MM.1S (cell line): ENCODE measurements around the gene PLEKHG1.

Source experiments
- DNase-seq: peaks from one replicate; pipeline ENCODE4 v3.0.0-alpha.2; 2015
- H2AFZ ChIP-seq: fragments of 300-600 bp; sonication (generic); 2 replicates; pipeline ENCODE4 v1.6.0; 2016; ENCODE audit warnings: antibody characterized with exemption, low read length
- H3F3A ChIP-seq: fragments of 300-600 bp; sonication (generic); 2 replicates; pipeline ENCODE4 v1.6.1; 2016; ENCODE audit warnings: mild to moderate bottlenecking, antibody characterized with exemption, low read length, moderate library complexity, mixed read lengths; ENCODE audit not compliant: insufficient read depth
- H3K27ac ChIP-seq: fragments of 300-600 bp; sonication (generic); 2 replicates; pipeline ENCODE4 v1.5.1; 2016; ENCODE audit warnings: mild to moderate bottlenecking, low read length
- H3K27me3 ChIP-seq: fragments of 300-600 bp; sonication (generic); replicated peaks from 2 replicates; pipeline ENCODE4 v1.6.0; 2016; ENCODE audit warnings: low read length; ENCODE audit not compliant: insufficient read depth
- H3K36me3 ChIP-seq: fragments of 300-600 bp; sonication (generic); replicated peaks from 2 replicates; pipeline ENCODE4 v1.6.1; 2016; ENCODE audit warnings: mild to moderate bottlenecking, low read length, mixed read lengths; ENCODE audit not compliant: insufficient read depth
- H3K4me1 ChIP-seq: fragments of 300-600 bp; sonication (generic); 2 replicates; pipeline ENCODE4 v1.6.1; 2016; ENCODE audit warnings: low read length, mixed read lengths
- H3K4me2 ChIP-seq: fragments of 300-600 bp; sonication (generic); 2 replicates; pipeline ENCODE4 v1.6.0; 2016; ENCODE audit warnings: low read depth, low read length
- H3K4me3 ChIP-seq: fragments of 300-600 bp; sonication (generic); 2 replicates; pipeline ENCODE4 v1.5.1; 2016; ENCODE audit warnings: low read length, mixed read lengths
- H3K79me2 ChIP-seq: fragments of 300-600 bp; sonication (generic); 2 replicates; pipeline ENCODE4 v1.6.1; 2016; ENCODE audit warnings: mixed run types, low read length, mixed read lengths
- H3K9ac ChIP-seq: fragments of 300-600 bp; sonication (generic); 2 replicates; pipeline ENCODE4 v1.6.1; 2016; ENCODE audit warnings: low read length, mixed read lengths
- H3K9me2 ChIP-seq: fragments of 300-600 bp; sonication (generic); replicated peaks from 2 replicates; pipeline ENCODE4 v1.6.1; 2016; ENCODE audit warnings: mild to moderate bottlenecking, low read length, mixed read lengths; ENCODE audit not compliant: insufficient read depth
- H3K9me3 ChIP-seq: fragments of 300-600 bp; sonication (generic); replicated peaks from 2 replicates; pipeline ENCODE4 v1.6.1; 2016; ENCODE audit warnings: mild to moderate bottlenecking, low read length, mixed read lengths; ENCODE audit not compliant: insufficient read depth
- H4K20me1 ChIP-seq: fragments of 300-600 bp; sonication (generic); 2 replicates; pipeline ENCODE4 v1.6.1; 2016; ENCODE audit warnings: mild to moderate bottlenecking, low read length, moderate library complexity, mixed read lengths; ENCODE audit not compliant: insufficient read depth
- EZH2 ChIP-seq: fragments of 300-600 bp; sonication (generic); optimal IDR thresholded peaks from 2 replicates; pipeline ENCODE3; 2017; ENCODE audit warnings: low read depth, mild to moderate bottlenecking, antibody characterized with exemption, low read length, mixed read lengths
- EZH2phosphoT487 ChIP-seq: fragments of 300-600 bp; sonication (generic); IDR thresholded peaks from 2 replicates; pipeline ENCODE4 v1.6.1; 2018; ENCODE audit warnings: antibody characterized with exemption, low read length
- TF ChIP-seq, protein P1 (sequence below): fragments of 300-600 bp; sonication (generic); IDR thresholded peaks from 2 replicates; pipeline ENCODE4 v1.5.1; 2016; ENCODE audit warnings: antibody characterized with exemption, low read length, mixed read lengths

Gene PLEKHG1

DNA sequence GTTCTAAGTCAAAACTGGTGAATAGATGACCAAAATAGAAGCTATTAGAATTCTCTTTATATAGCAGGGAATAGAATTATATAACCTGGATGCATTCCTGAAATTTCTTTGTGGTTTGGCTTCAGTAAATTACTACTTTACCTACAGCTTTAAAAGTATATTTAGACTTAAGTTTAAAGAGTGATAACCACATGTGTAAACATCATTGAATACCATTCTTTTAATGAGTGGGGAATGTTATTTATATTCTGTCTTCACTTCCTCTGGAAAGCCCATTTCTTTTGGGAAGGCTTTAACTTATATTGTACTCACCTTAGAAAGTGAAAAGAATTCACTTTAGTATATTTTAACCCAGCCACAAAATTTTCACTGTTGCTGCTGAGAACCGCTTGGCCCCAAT, 39.1 kb downstream of the PLEKHG1 start:
- Histone ChIP-seq H3K9me3 (no peaks in the 10 kb centered on the region), H3K36me3 (no peaks in the 10 kb centered on the region), H3K9ac (no peak overlapping the region), H3K4me2 (no peak overlapping the region), H3K27ac (no peak overlapping the region), H3K9me2 (no peaks in the 10 kb centered on the region), H3K79me2 (no peaks in the 10 kb centered on the region), H3K4me3 (no peak overlapping the region), H3K27me3 (no peaks in the 10 kb centered on the region; the same call in 1 of the 2 replicates), H2AFZ (no peak overlapping the region), H4K20me1 (no peaks in the 10 kb centered on the region), H3F3A (no peaks in the 10 kb centered on the region), H3K4me1 (no peaks in the 10 kb centered on the region)
- no peak for DNase-seq
- TF ChIP-seq, protein P1, sequence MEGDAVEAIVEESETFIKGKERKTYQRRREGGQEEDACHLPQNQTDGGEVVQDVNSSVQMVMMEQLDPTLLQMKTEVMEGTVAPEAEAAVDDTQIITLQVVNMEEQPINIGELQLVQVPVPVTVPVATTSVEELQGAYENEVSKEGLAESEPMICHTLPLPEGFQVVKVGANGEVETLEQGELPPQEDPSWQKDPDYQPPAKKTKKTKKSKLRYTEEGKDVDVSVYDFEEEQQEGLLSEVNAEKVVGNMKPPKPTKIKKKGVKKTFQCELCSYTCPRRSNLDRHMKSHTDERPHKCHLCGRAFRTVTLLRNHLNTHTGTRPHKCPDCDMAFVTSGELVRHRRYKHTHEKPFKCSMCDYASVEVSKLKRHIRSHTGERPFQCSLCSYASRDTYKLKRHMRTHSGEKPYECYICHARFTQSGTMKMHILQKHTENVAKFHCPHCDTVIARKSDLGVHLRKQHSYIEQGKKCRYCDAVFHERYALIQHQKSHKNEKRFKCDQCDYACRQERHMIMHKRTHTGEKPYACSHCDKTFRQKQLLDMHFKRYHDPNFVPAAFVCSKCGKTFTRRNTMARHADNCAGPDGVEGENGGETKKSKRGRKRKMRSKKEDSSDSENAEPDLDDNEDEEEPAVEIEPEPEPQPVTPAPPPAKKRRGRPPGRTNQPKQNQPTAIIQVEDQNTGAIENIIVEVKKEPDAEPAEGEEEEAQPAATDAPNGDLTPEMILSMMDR: no peak
- TF ChIP-seq EZH2: no peak
- TF ChIP-seq EZH2phosphoT487: no peak

DNA sequence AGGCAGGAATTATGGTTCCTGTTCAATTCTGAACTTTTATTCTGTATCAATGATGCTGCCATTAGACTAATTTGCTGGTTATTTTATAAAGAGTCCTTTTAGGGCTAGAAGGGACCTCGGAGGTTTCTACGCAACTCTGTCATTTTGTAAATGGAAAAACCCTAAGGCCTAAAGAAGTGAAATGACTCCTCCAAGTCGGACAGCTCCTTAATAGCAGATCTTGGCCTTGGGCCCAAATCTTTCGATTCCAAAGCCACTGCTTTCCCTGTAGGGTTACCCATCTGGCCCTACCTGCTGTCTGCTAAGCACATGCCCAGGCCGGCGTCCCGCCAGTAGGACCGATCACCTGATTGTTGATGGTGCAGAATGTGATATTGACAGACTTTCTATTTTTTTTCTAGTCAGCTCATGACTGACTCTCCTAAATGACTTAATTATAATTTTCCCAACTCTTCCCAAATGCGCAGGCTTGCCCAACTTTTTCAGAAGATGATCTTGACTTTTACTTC, 40.2 kb downstream of the PLEKHG1 start:
- no peak for DNase-seq
- Histone ChIP-seq H3K36me3 (no peaks in the 10 kb centered on the region), H2AFZ (no peak overlapping the region), H3K4me2 (no peak overlapping the region), H4K20me1 (no peaks in the 10 kb centered on the region), H3K4me3 (no peak overlapping the region), H3K9me3 (no peaks in the 10 kb centered on the region), H3K27ac (no peak overlapping the region), H3K27me3 (no peaks in the 10 kb centered on the region; the same call in 1 of the 2 replicates), H3K9me2 (no peaks in the 10 kb centered on the region), H3K79me2 (no peaks in the 10 kb centered on the region), H3F3A (no peaks in the 10 kb centered on the region), H3K9ac (no peak overlapping the region), H3K4me1 (no peaks in the 10 kb centered on the region)
- TF ChIP-seq, protein P1: no peak
- TF ChIP-seq EZH2phosphoT487 (no peak), EZH2 (no peak)

DNA sequence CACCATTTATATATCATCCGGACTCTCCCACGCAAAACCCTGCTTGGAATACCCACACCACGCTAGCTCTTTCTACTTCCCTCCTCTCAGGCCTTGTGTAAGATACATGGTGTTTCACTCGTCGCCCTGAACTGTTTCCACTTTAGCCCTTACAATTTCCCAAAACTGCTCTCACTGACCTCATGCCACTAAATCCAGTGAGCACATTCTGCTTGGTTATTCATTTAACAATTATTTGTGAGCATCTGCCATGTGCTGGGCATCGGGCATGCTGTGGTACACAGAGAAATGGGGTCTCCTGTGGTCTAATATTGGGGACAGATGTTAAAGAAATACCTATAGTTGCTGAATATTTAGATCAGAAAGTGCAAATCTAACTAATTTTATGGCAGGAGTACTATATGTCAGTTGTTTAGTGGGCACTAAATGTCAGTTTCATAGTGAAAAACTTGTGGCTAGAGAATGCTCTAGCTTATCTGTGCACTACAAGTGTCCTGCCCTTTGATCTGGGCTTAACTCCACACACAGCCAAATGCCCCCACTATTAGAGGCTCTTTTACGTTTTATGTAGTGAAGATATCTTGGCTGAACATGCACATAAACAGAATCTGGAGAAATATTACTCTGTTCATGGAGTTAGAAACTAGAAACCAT, 41.0 kb downstream of the PLEKHG1 start:
- DNase-seq: no peak
- Histone ChIP-seq H3K27me3 (no peaks in the 10 kb centered on the region), H3K27ac (no peak overlapping the region), H3K4me1 (no peaks in the 10 kb centered on the region), H3K79me2 (no peaks in the 10 kb centered on the region), H2AFZ (no peak overlapping the region), H3K9me3 (no peaks in the 10 kb centered on the region), H3K9ac (no peak overlapping the region), H4K20me1 (no peaks in the 10 kb centered on the region), H3K4me3 (no peak overlapping the region), H3F3A (no peaks in the 10 kb centered on the region), H3K9me2 (no peaks in the 10 kb centered on the region), H3K36me3 (no peaks in the 10 kb centered on the region), H3K4me2 (no peak overlapping the region)
- TF ChIP-seq EZH2: no peak
- no peak for TF ChIP-seq EZH2phosphoT487
- TF ChIP-seq, protein P1: no peak
